Superior temporal gyrus (tissue), 1 donor: ENCODE measurements around the gene HDAC4.

Experiments
- DNase-seq: peaks from one replicate; pipeline ENCODE4 v3.0.0-alpha.2; 2016; ENCODE audit errors: extremely low spot score

HDAC4 gene

GRCh38 chr2:239067196-239067865 is 333.5 kb downstream of the HDAC4 start:
- DNase-seq, result no peak

DNA sequence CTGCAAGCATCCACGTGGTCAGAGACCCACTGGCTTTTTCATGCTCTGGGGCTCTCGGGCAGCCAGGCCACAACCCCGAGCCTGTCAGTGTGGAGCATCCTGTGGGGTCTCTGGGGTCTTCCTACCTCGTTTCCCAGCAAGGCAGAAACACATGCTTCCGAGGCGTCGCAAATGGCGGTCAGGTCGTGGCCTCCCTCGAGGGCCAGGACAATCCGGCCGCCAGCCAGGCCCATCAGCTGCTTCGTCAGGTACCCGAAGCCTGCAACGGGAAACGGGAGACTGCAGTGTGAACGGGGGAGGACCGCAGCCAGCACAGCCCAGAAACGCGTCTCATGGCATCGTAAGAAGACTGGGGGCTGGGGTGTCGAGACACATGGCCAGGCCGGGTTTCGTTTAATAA is 334.2 kb downstream of the HDAC4 start:
- DNase-seq, result no peak

GRCh38 chr2:239065962-239066361 is 334.9 kb downstream of the HDAC4 start:
- no peak for DNase-seq

DNA sequence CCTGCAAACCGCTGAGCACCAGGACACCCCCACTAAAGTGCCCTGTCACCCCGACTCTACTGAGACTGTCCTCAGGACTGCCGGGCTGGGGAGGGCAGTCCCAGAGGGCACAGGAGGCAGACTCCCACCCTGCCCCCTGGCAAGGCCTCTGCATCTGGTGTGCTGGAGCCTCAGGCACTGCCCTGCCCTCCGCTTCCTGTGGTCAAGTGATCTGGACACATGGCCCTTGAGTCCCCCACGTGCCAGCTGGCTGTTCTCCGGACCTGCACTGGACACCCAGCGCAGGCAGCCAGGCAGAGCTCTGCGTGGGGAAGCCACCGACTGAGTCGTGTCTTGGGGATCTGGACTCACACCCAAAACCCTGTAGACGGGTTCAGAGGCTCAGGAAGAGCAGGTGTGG is 335.3 kb downstream of the HDAC4 start:
- DNase-seq, result no peak

- DNase-seq, result no peak
Measured at GRCh38 chr2:239064891-239065290, 335.9 kb downstream of the HDAC4 start.

DNA sequence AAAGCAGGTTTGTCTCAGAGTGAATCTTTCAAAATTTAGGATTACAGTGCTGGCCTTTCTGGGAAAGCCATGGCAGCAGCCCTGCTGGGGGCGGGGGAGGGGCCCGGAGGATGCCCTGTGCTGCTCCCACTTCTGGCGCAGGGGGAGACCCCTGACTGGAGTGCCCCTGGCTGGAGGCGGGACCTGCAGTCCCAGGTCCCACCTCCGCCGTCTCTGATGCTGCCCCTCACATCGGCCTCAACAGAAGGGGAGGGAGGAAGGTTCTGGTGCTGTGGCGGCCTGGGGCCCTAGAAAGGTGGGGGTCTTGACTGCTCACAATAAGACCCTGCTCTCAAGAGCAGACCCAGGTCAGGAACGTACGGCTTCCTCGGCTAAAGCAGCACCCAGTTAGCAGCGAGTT is 336.6 kb downstream of the HDAC4 start:
- DNase-seq, result no peak

GRCh38 chr2:239062743-239063142 is 338.1 kb downstream of the HDAC4 start:
- no peak for DNase-seq

DNA sequence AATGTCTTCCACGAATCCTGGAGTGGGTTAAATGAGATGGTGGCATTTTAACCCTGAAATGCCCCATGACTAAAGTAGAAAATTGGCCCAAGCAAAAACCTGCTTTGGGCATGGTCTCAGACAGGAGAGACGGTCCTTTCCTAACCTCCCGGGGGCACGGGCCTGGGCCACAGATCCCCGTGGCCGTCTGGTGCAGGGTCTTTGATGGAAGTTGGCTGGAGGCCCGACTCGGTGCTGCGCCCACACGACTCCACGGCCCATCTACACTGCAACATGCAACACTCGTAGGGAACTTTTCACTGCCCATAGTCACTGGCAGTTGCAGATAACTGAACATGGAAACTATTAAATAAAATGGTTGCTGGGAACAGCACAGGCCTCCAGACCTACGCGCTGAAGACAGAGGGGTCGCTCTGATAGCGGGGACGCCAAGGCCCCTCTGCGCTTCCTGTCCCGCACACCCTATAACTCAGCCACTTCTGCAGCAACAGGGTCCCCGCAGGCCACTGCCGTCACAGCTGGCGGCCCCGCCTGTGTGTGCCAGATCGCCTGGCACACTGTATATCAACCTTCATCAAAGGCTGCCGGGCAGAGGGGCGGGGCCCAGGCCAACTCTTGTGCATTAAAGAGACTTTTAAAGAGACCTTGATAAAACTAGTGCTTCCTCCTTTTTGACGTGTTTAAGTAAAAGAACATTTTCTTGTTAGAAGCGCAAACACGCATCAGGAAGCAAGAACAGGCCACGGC is 338.8 kb downstream of the HDAC4 start:
- DNase-seq, result no peak

DNA sequence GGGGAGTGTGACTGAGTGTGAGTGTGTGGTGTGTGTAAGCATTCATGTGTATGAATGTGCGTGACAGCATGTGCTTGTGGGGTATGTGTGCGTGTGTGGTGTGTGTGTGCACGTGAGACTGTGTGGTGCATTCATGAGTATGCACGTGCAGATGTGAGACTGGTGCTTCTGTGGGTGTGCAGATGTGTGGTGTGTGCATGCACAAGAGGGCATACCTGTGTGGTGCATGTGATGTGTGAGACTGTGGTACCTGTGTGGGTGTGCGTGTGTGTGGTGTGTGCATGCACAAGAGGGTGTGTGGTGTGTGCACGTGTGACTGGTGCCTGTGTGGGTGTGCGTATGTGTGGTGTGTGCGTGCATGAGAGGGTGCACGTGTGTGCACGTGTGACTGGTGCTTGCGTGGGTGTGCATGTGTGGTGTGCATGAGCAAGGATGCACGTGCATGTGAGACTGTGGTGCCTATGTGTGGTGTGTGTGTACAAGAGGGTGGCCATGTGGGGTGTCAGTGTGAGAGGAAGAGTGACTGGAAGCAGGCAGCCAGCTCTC is 339.6 kb downstream of the HDAC4 start:
- DNase-seq, result no peak

GRCh38 chr2:239060676-239061075 is 340.1 kb downstream of the HDAC4 start:
- no peak for DNase-seq

- no peak for DNase-seq
Measured at GRCh38 chr2:239059854-239060253, 341.0 kb downstream of the HDAC4 start.

- no peak for DNase-seq
Measured at GRCh38 chr2:239058766-239059165, 342.1 kb downstream of the HDAC4 start.

DNA sequence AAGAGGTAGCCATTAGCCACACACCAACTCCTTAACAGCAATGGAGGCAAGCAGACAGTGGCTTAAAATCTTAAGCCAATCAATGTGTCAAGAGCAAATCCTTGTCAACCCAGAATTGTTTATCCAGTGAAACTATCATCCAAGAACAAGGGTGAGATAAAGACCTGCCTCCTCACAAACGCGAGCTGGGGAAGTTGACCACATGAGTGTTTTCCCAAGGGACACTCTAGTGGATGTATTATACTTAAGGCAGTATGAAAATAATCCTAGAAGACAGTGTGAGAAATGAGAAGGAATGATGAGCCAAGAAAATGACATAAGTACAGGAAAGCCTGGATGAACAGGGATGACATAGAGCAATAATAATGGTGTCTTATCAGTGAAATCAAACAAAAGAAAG is 343.3 kb downstream of the HDAC4 start:
- DNase-seq, result no peak

DNA sequence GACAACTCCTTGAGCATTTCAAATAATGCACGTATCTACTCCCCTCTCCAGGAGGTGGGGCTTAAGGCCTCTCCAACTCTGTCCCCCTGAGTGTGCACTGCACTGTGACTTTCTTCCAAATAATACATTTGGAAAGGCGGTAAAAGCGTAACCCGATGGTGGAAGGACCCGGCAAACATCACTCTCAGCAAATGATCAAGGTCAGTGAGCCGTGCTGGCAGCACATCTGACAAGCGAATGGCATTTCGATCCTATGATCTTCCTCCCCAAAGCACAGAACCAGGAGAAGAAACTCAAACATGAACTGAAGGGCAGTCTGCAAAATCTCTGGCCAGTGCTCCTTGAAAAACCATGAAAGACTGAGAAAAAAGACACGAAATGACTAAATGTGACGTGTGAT is 344.2 kb downstream of the HDAC4 start:
- no peak for DNase-seq

DNA sequence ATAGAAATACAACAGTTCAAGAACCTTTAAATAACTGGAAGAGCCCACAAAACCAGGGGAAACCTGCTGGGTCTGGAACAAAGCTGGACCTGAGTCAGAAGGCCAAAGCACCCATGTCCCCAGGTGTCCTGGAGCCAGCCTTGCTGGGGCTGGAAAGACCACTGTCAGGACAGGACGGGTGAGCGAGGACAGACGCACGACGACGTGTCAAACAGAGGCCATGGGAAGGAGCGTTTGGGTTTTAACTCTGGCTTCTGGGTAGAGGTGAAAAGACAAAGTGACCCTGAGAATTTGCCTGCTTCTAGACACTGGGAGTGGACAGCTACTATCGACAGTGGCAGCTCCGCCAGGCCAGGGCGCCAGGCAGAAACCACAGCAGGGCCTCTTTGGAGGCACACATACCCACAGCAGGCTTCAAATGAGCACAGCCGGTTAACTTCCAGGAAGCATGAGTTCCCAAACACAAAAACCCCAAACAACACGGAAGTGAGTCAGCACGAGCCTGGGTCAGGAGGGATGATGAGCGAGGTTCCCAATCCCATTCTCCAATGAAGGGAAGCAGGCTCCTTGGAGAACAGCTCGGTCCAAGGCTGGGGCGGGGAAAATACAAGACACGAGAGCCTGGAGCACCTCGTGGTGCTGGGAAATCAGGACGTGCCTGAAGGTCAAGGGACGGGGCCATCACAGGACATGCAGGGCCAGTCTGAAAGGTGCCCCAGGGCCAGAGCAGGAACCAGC is 344.9 kb downstream of the HDAC4 start:
- DNase-seq, result no peak

DNA sequence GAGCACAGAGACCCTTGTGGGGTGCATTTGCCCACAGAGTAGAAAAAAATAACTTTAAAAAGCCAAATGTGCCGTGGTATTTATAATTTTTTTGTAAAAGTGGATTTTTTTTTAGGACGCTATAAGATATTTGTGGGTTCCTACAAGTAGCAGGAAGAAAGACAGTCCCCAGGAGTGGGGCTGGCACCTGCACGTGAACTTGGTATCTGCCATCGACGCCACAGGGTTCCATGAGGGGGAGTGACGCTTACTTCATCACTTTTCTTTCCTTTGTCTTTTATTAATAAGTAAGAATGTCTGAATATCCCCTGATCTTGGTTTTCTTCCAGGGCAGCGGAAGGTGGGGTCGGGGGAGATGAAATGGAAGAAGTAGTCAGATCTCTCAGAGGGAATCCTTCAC is 345.9 kb downstream of the HDAC4 start:
- DNase-seq, result no peak

DNA sequence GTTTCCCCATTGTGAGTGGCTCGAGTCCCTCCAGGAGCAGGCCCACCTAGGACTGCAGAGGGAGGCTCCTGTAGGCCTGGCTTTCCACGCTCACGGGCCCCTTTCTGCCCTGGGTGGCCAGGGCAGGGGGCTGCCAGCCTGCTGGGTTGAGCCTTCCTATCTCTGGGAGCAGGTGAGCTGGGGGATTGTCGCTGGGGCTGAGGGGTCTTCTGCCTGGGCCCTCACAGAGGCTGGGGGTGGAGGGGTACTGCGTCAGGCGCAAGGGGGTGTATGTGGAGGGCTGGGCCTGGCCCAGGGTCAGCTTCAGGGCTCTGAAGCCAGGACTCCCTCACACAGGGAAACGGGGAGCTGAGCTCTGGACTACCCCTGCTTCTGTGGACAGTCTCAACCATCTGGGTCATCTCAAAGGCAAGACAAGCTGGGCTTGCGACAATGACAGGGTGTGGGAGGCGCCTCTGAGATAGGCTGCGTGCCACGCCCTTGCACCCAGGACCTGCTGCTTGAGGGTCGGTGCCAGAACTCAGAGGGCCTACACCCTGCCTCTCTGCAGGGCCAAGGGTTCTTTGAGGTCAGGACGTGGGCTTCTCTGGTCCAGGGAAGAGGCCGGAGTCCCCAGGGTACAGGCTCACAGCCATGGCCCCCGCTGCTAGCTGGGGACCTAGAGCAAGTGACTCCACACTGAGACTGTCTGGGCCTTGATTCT is 346.9 kb downstream of the HDAC4 start:
- no peak for DNase-seq

DNA sequence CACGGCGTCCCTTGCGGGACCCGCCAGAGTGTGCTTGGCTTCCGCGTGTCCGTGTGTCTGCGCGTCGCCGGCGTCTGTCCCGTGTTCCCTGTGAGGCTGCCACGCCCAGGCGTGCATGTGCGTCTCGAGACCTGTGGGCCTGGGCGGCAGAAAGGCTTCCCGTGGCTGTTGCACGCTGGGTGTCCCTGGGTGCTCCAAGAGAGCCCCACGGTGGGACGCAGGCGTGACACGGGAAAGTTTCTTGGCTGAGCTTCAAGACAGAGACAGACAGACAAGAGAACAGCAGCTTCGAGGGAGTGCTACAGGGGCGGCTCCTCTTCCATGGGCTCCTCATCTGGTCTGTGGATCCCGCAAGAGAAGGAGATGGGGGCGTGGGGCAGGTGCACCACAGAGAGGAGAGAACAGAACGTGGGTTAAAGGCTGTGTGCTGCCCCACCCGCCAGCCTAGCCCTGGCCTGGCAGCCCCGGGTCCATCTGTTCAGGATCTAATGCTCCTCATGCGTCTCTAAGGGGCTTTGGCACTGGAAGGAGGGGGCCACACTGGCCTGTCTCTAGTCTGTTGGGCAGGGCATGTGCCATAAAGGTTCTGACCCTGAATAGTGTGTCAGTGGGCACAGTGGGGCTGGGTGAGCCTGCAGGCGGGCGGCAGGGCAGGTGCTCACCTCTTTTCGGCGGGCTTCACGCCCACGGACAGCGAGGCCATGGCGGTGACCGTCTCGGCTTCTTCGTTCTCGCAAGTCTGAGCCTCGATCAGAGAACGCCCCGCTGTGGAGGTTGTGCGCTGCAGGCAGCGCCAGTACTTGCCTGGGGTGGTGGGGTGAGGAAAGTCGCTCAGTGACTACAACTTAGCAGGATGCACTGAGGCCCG is 347.8 kb downstream of the HDAC4 start:
- no peak for DNase-seq

DNA sequence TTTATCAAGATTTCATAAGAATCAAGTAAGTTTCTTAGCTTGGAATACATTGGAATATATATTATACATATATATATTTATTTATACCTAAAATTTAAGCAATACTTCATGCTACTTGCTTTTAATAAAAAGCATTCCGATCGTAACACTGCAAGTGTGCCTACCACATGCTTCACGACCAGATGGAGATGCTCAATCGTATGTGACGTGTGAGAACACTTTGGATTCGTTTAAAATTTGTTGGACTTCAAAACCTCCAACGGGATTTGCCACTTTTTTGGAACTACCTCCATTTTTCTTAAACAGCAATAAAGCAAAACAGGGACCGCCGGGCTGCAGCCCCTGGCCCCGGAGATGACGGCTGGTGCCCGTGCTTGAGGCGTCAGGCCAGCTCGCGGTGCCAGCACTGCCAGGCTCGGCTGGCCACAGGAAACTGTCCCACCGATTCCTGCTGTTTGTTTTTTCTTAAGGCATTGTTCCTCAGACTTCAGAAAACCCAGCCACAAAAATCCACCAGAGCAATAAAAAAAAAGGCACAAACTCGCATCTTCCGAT is 348.9 kb downstream of the HDAC4 start:
- no peak for DNase-seq

DNA sequence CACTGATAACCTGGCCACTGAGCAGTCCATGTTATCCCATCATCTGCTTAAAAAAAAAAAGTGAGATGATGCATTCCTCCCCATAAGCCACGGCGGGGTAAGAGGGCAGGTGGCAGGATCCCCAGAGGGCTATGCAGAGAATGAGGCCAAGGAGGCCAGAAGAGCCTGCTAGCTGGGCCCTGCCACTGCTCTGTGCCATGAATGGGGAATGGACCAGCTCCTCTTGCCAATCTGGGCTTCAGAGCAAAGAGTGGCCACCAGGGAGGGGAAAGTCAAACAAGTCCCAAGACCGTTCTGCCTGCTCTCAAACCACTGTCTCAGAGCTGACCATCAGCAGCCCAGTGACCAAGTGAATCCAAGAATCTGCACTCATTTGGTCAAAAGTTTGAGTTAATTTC is 350.6 kb downstream of the HDAC4 start:
- no peak for DNase-seq
